ENCODE results near the gene TNFSF8.

GRCh38 chr9:114902786-114903524 lies 27.4 kb downstream of the TNFSF8 start:
- no peak for TF ChIP-seq CTCF (IDR thresholded peaks at IDR 0.05)
- no peak for TF ChIP-seq ZFX (IDR thresholded peaks at IDR 0.05; ENCODE audit: borderline replicate concordance)

All from 22Rv1 (cell line).